Uterus (tissue), 4 donors: ENCODE measurements around the gene PTPRD. TPM values are rescaled to one million over a fixed set of nuclear protein-coding genes. Genes with fewer than 3 reads are reported as not detected.

Source experiments
- DNase-seq, 2 donors: peaks; one replicate each; pipeline ENCODE4 v3.0.0-alpha.2; 2019 to 2020
- H3K27ac ChIP-seq, 2 donors: fragments of 200-600 bp; sonication (generic); 1 replicate in 1 of 2; 2 replicates in 1 of 2; pipeline ENCODE4 v1.5.1; 2016 to 2018
- H3K27me3 ChIP-seq, 2 donors: fragments of 200-600 bp; sonication (generic); one replicate each; pipeline ENCODE4 v1.5.1; 2018 to 2019; ENCODE audit warnings: control low read depth in 1 of 2
- H3K36me3 ChIP-seq, 2 donors: fragments of 200-600 bp; sonication (generic); one replicate each; pipeline ENCODE4 v1.5.1; 2019; ENCODE audit warnings: control low read depth in 1 of 2
- H3K4me1 ChIP-seq, 2 donors: fragments of 200-600 bp; sonication (generic); one replicate each; pipeline ENCODE4 v1.5.1; 2018 to 2019; ENCODE audit warnings: control low read depth in 1 of 2
- H3K4me3 ChIP-seq, 2 donors: fragments of 200-600 bp; sonication (generic); 1 replicate in 1 of 2; 2 replicates in 1 of 2; pipeline ENCODE4 v1.5.1; 2018 to 2019; ENCODE audit warnings: mild to moderate bottlenecking in 1 of 2
- H3K9me3 ChIP-seq, 2 donors: fragments of 200-600 bp; sonication (generic); one replicate each; pipeline ENCODE4 v1.5.1; 2019; ENCODE audit warnings: control low read depth in 1 of 2
- CTCF ChIP-seq, 4 experiments: fragments of 200-600 bp in 2 of 4; fragments of 450-650 bp in 2 of 4; sonication (generic) in 2 of 4; IDR thresholded peaks; one replicate each; pipeline ENCODE4 v1.5.1; 2016 to 2019; ENCODE audit warnings: antibody characterized with exemption in 4 of 4, mild to moderate bottlenecking in 2 of 4, moderate library complexity in 1 of 4
- POLR2A ChIP-seq, 2 donors: fragments of 450-650 bp; IDR thresholded peaks; one replicate each; pipeline ENCODE4 v1.6.1; 2016; ENCODE audit warnings: antibody characterized with exemption in 2 of 2, mild to moderate bottlenecking in 1 of 2, moderate library complexity in 1 of 2
- intact Hi-C: fragments of 100-400 bp; cut with DNase I; formaldehyde crosslinking; loops from one replicate; pipeline ENCODE4 v1.15.1; 2023; ENCODE audit warnings: low total_unique reads
- total RNA-seq, 4 donors: library from RNA; depleted of rRNA in 3 of 4; stranded (reverse); fragments of >200 nt in 3 of 4; gene quantifications; one replicate each; pipeline versions ENCODE4 v1.1.0 to v1.2.4, GENCODE V29; 2014 to 2023
- donor health status: DM: yes; HTN: yes; CAD: no.

PTPRD gene
- total RNA-seq, 4 donors from 2014 or later = 1.2 to 136 (median 26.4) TPM

GRCh38 chr9:8905731-8906130, 1707.1 kb downstream of the PTPRD start:
- intact Hi-C loops = no loop called here
- H3K4me1 ChIP-seq = no peaks in the 10 kb centered on the region
- H3K36me3 ChIP-seq = no peaks in the 10 kb centered on the region
- no peak for DNase-seq
- H3K9me3 ChIP-seq = no peaks in the 10 kb centered on the region
- TF ChIP-seq CTCF (IDR thresholded peaks at IDR 0.05) (no peak), POLR2A (IDR thresholded peaks at IDR 0.05) (no peak)
- no peak overlapping the region for H3K4me3 ChIP-seq
- no peak overlapping the region for H3K27ac ChIP-seq
- H3K27me3 ChIP-seq = no peaks in the 10 kb centered on the region

- intact Hi-C loops = no loop called here
- DNase-seq = no peak
- Histone ChIP-seq H3K27me3 (no peaks in the 10 kb centered on the region), H3K4me1 (no peaks in the 10 kb centered on the region), H3K27ac (no peak overlapping the region), H3K36me3 (no peaks in the 10 kb centered on the region), H3K4me3 (no peak overlapping the region), H3K9me3 (no peaks in the 10 kb centered on the region)
- TF ChIP-seq POLR2A (IDR thresholded peaks at IDR 0.05) (no peak), CTCF (IDR thresholded peaks at IDR 0.05) (no peak)
Measured at GRCh38 chr9:8904771-8905515, 1707.9 kb downstream of the PTPRD start.

- H3K27me3 ChIP-seq = no peaks in the 10 kb centered on the region
- H3K9me3 ChIP-seq = no peaks in the 10 kb centered on the region
- TF ChIP-seq CTCF (IDR thresholded peaks at IDR 0.05) (no peak), POLR2A (IDR thresholded peaks at IDR 0.05) (no peak)
Measured at GRCh38 chr9:8903077-8903476, 1709.7 kb downstream of the PTPRD start.

GRCh38 chr9:8901146-8901545, 1711.7 kb downstream of the PTPRD start:
- Histone ChIP-seq H3K9me3 (no peaks in the 10 kb centered on the region), H3K27ac (no peak overlapping the region), H3K4me1 (no peaks in the 10 kb centered on the region), H3K27me3 (no peaks in the 10 kb centered on the region), H3K4me3 (no peak overlapping the region), H3K36me3 (no peaks in the 10 kb centered on the region)
- TF ChIP-seq CTCF (IDR thresholded peaks at IDR 0.05) = no peak
- TF ChIP-seq POLR2A (IDR thresholded peaks at IDR 0.05) = no peak
- intact Hi-C loops = no loop called here
- no peak for DNase-seq

More at GRCh38 chr9:8903077-8903476, 1709.7 kb downstream of the PTPRD start:
- no peak for DNase-seq
- Histone ChIP-seq H3K4me1 (no peaks in the 10 kb centered on the region), H3K4me3 (no peak overlapping the region), H3K27ac (no peak overlapping the region), H3K36me3 (no peaks in the 10 kb centered on the region)
- intact Hi-C loops = no loop called here

- DNase-seq = no peak
- Histone ChIP-seq H3K27me3 (no peaks in the 10 kb centered on the region), H3K36me3 (no peaks in the 10 kb centered on the region), H3K4me3 (no peak overlapping the region), H3K4me1 (no peaks in the 10 kb centered on the region), H3K9me3 (no peaks in the 10 kb centered on the region), H3K27ac (no peak overlapping the region)
- intact Hi-C loops = no loop called here
- no peak for TF ChIP-seq CTCF (IDR thresholded peaks at IDR 0.05)
- TF ChIP-seq POLR2A (IDR thresholded peaks at IDR 0.05) = no peak
Measured at GRCh38 chr9:8899511-8899910, 1713.3 kb downstream of the PTPRD start.
